HepG2 (cell line): ENCODE data around the gene SLC43A1. TPM values are rescaled to one million over a fixed set of nuclear protein-coding genes. Genes with fewer than 3 reads are reported as not detected.

Source experiments
- ATAC-seq: fragments of 200-7000 bp; cut with Tn5 transposase; 3 replicates; pipeline ENCODE4 v1.9.1; 2020; ENCODE audit warnings: mild to moderate bottlenecking, moderate library complexity
- BruUV-seq: library from RNA; stranded (reverse); fragments of 400-500 nt; replicated peaks from 2 replicates; lab custom pipeline; 2021; lab: Mats Ljungman, UMichigan
- CTCF ChIA-PET: fragments of 300-600 bp; formaldehyde crosslinking; extraction: SDS; loops from one replicate; lab custom pipeline; 2021; ENCODE audit warnings: low total read pairs, inconsistent platforms, low intra/inter-chr PET ratio; lab: Yijun Ruan, JAX
- POLR2A ChIA-PET: fragments of 350-600 bp; sonication (Branson Sonifier 250); formaldehyde crosslinking; loops from one replicate; lab custom pipeline; 2020; ENCODE audit warnings: antibody characterized with exemption, inconsistent platforms; lab: Yijun Ruan, JAX
- DNase-seq: peaks from one replicate; pipeline ENCODE4 v3.0.0-alpha.2; 2015; ENCODE audit warnings: low spot score
- FAIRE-seq: peaks from 3 replicates; lab custom pipeline; 2011; peaks lifted over from hg19 to GRCh38; lab: Jason Lieb, UNC
- H2AFZ ChIP-seq: one replicate; pipeline ENCODE4 v1.6.1; 2011; ENCODE audit warnings: low read length, inconsistent platforms
- H3K27ac ChIP-seq: fragments of 300-600 bp; 3 replicates; pipeline ENCODE4 v1.8.0; 2011; ENCODE audit warnings: mixed run types, mild to moderate bottlenecking, mixed read lengths, low read length, inconsistent platforms; ENCODE audit not compliant: insufficient read depth; ENCODE audit errors: extremely low read length
- H3K27me3 ChIP-seq, 2 experiments: fragments of 200-600 bp in 1 of 2; 2 replicates in 1 of 2; 3 replicates in 1 of 2; pipeline versions ENCODE4 v1.6.0 to v1.8.0; 2011; ENCODE audit warnings: low read length in 2 of 2, mild to moderate bottlenecking in 2 of 2, moderate library complexity in 2 of 2, inconsistent platforms in 1 of 2; ENCODE audit not compliant: insufficient read depth in 2 of 2, control insufficient read depth in 1 of 2
- H3K36me3 ChIP-seq, 2 experiments: fragments of 200-600 bp in 1 of 2; replicated peaks in 1 of 2; 2 replicates in 1 of 2; 3 replicates in 1 of 2; pipeline versions ENCODE4 v1.5.1 to v1.8.0; 2011; ENCODE audit warnings: low read length in 2 of 2, inconsistent platforms in 1 of 2; ENCODE audit not compliant: insufficient read depth in 2 of 2, control insufficient read depth in 1 of 2
- H3K4me1 ChIP-seq: 2 replicates; pipeline ENCODE4 v1.5.1; 2012; ENCODE audit warnings: low read length, inconsistent platforms; ENCODE audit not compliant: insufficient read depth
- H3K4me2 ChIP-seq: 2 replicates; pipeline ENCODE4 v1.6.0; 2011; ENCODE audit warnings: low read depth, low read length, inconsistent platforms
- H3K4me3 ChIP-seq, 3 experiments: fragments of 200-600 bp in 1 of 3; sonication (generic), shearing (Covaris generic) in 1 of 3; replicated peaks in 1 of 3; 2 replicates each; pipeline ENCODE4 v1.5.1; 2011 to 2016; ENCODE audit warnings: low read length in 3 of 3, inconsistent platforms in 2 of 3, low read depth in 2 of 3, mild to moderate bottlenecking in 2 of 3, control low read depth in 1 of 3, mixed read lengths in 1 of 3; ENCODE audit not compliant: insufficient read depth in 1 of 3
- H3K79me2 ChIP-seq: one replicate; pipeline ENCODE4 v1.6.1; 2011; ENCODE audit warnings: low read length, inconsistent platforms; ENCODE audit not compliant: insufficient read depth
- H3K9ac ChIP-seq: 2 replicates; pipeline ENCODE4 v1.6.0; 2011; ENCODE audit warnings: mild to moderate bottlenecking, low read depth, low read length, inconsistent platforms; ENCODE audit not compliant: insufficient read depth
- H3K9me3 ChIP-seq: 2 replicates; pipeline ENCODE4 v1.5.1; 2012; ENCODE audit warnings: mild to moderate bottlenecking, low read length
- H4K20me1 ChIP-seq: 2 replicates; pipeline ENCODE4 v1.6.0; 2011; ENCODE audit warnings: inconsistent platforms, mild to moderate bottlenecking, low read length, moderate library complexity; ENCODE audit not compliant: insufficient read depth
- HHEX ChIP-seq: IDR thresholded peaks from 2 replicates; pipeline ENCODE4 v1.6.1; 2016; ENCODE audit warnings: control low read depth
- HOXA5 ChIP-seq: sonication (generic); formaldehyde crosslinking; IDR thresholded peaks from 2 replicates; pipeline ENCODE4 v1.4.0; 2020; ENCODE audit warnings: missing genetic modification reagents
- ISL2 ChIP-seq: sonication (generic); formaldehyde crosslinking; IDR thresholded peaks from 2 replicates; pipeline ENCODE4 v1.5.0; 2020; ENCODE audit warnings: missing genetic modification reagents
- KDM2A ChIP-seq: sonication (generic); formaldehyde crosslinking; IDR thresholded peaks from 2 replicates; pipeline ENCODE4 v1.4.0; 2020; ENCODE audit warnings: low read depth, missing genetic modification reagents, borderline replicate concordance
- MAFK ChIP-seq, 2 experiments: IDR thresholded peaks in 1 of 2; conservative IDR thresholded peaks in 1 of 2; 2 replicates each; pipeline ENCODE4 v1.6.1; 2011; ENCODE audit warnings: improper control_type of control experiment in 2 of 2, low read length in 2 of 2
- MAZ ChIP-seq, 2 experiments: sonication (generic) in 1 of 2; formaldehyde crosslinking in 1 of 2; IDR thresholded peaks; 2 replicates each; pipeline versions ENCODE4 v1.5.0 to v1.6.1; 2012 to 2020; ENCODE audit warnings: low read depth in 2 of 2, mild to moderate bottlenecking in 2 of 2, borderline replicate concordance in 1 of 2, improper control_type of control experiment in 1 of 2, low read length in 1 of 2, missing genetic modification reagents in 1 of 2, moderate library complexity in 1 of 2
- NR1H2 ChIP-seq: sonication (generic); formaldehyde crosslinking; IDR thresholded peaks from 2 replicates; pipeline ENCODE4 v1.8.1; 2022; ENCODE audit warnings: low read depth, missing genetic modification reagents, borderline replicate concordance
- SMAD9 ChIP-seq: sonication (generic); formaldehyde crosslinking; IDR thresholded peaks from 2 replicates; pipeline ENCODE4 v1.5.1; 2020; ENCODE audit warnings: mild to moderate bottlenecking, missing genetic modification reagents
- ZBTB7A ChIP-seq: sonication (generic); formaldehyde crosslinking; IDR thresholded peaks from 2 replicates; pipeline ENCODE4 v1.8.0; 2022; ENCODE audit warnings: mild to moderate bottlenecking, missing genetic modification reagents
- ZNF501 ChIP-seq: sonication (generic); formaldehyde crosslinking; IDR thresholded peaks from 2 replicates; pipeline ENCODE4 v1.5.1; 2020; ENCODE audit warnings: mild to moderate bottlenecking, moderate library complexity, missing genetic modification reagents
- ZNF773 ChIP-seq: sonication (generic); formaldehyde crosslinking; IDR thresholded peaks from 2 replicates; pipeline ENCODE4 v1.4.0; 2020; ENCODE audit warnings: missing genetic modification reagents, borderline replicate concordance
- WGBS: methylation state at CpG from one replicate; pipeline ENCODE4 v1.1.6; 2017; ENCODE audit warnings: low lambda C conversion rate; 5-methylcytosine and 5-hydroxymethylcytosine counted together
- in situ Hi-C: cut with HindIII; loops from 2 replicates; pipeline ENCODE4 v1.10.0; 2017; ENCODE audit warnings: low pct_unique_long_range_greater_than_20kb; ENCODE audit not compliant: extremely low pct_ligation_motif_present
- intact Hi-C: fragments of 100-400 bp; cut with micrococcal nuclease; formaldehyde crosslinking; loops from one replicate; pipeline ENCODE4 v1.10.0; 2022; ENCODE audit not compliant: unreplicated experiment
- polyA plus RNA-seq, 8 experiments: library from polyadenylated mRNA; depleted of rRNA in 3 of 8; stranded (reverse) in 7 of 8; unstranded in 1 of 8; fragments of >200 nt; fragmentation: Illumina TruSeq in 4 of 8; extraction: Trizol in 4 of 8; gene quantifications; 2 replicates each; pipeline versions ENCODE4 v1.2.1 to v1.2.3, GENCODE V29; 2011 to 2016; ENCODE audit warnings: low read depth in 4 of 8, missing spikeins in 1 of 8, mixed read lengths in 1 of 8; ENCODE audit not compliant: insufficient read depth in 1 of 8
- total RNA-seq, 5 experiments: library from RNA; depleted of rRNA; stranded (reverse); fragments of >200 nt; fragmentation: Illumina TruSeq; extraction: Trizol; gene quantifications; 2 replicates each; pipeline ENCODE4 v1.2.3, GENCODE V29; 2016; ENCODE audit warnings: low read depth in 1 of 5
- TF ChIP-seq, protein P1 (sequence below): sonication (generic); formaldehyde crosslinking; IDR thresholded peaks from 2 replicates; pipeline ENCODE4 v1.8.1; 2023; ENCODE audit warnings: mild to moderate bottlenecking, inconsistent platforms, moderate library complexity, missing genetic modification reagents, borderline replicate concordance
- TF ChIP-seq, protein P2 (sequence below): sonication (generic); formaldehyde crosslinking; IDR thresholded peaks from 2 replicates; pipeline ENCODE4 v1.4.0; 2020; ENCODE audit warnings: missing genetic modification reagents, borderline replicate concordance
- TF ChIP-seq, protein P3 (sequence below): sonication (generic); formaldehyde crosslinking; IDR thresholded peaks from 2 replicates; pipeline ENCODE4 v1.4.0; 2020; ENCODE audit warnings: missing genetic modification reagents, borderline replicate concordance

SLC43A1 gene
- total and polyA plus RNA-seq, 2 of the 13 experiments (the other 11 are each of a cell fraction or from before 2014, with no cell fraction given) = 72.3 to 87.6 TPM

DNA sequence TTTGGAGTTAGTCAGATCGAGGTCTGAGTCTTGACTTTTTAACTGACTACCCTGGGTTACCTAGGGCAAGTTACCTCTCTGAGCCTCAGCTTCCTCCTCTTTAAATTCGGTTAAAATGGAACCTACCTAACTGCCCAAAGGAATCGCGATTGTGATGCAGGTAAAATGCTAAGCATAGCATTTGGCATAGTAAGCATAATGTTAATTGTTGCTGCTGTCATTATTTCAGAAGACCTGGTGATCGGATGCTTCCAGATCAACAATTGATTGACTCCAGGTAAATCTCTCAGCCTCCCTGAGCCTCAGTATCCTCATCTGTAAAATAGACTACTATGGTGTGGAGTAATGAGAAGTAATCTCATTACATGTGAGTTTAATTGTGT is 550 bp upstream of the SLC43A1 start (continued):
- TF ChIP-seq SMAD9 (CRISPR knock-in tag) (no peak), ZNF773 (CRISPR knock-in tag) (0 out of 2 replicates have a peak, but pooled peaks have one; percentile 20), HOXA5 (CRISPR knock-in tag) (0 out of 2 replicates have a peak, but pooled peaks have one; percentile 1), ISL2 (CRISPR knock-in tag) (0 out of 2 replicates have a peak, but pooled peaks have one; percentile 8), MAFK (conservative IDR thresholded peaks at IDR 0.05 in 1 of 2, IDR thresholded peaks at IDR 0.05 in 1 of 2; ENCODE audit: low read length in 2 of 2) (peak; percentile 71 to 75)
- TF ChIP-seq, all 625 proteins: peak for 10

DNA sequence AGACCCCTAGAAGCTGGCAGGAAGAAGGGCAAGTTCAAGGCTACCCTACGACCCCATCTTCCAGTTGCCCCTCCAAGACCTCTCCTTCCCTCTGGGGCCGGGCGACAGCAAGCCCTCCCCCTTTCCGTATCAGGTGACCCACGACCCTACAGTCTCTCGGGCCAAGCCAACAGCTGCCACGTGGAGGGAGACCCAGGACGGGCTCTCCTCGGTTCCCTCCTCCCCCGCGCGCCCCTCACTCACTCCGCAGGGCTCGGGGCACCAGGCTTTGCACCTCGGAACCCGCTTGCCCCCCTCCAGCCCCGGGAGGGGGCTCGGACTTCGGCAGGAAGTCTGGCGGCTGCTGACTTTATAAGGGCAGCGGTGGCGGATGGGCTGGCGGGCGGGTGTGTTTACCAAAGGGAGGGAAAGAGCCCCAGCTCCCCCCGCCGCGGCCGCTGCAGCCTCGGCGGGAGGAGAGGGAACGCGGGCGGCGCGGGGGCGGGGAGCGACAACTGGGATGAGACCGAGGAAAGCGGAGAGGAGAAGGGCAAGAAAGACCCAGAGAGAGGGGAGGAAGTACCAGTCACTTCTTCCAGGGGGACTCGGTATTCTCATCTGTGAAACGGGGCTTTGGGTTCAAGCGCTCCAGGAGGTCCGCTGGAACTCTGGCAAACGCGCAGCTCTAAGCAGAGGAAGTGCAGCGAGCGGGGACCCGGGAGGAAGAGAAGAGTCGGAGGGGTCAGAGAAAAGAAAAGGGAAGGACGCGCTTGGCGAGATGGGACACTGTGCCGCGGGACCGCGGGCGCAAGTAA is 767 bp downstream of the SLC43A1 start:
- H3K9me3 ChIP-seq = no peaks in the 10 kb centered on the region
- H3K4me2 ChIP-seq = peak overlapping the region; percentile 96
- intact Hi-C loops (loop anchor here (1.0 kb wide), 2 partner anchors 16 to 17 kb away; partner anchors contain the start of gene TIMM10), in situ Hi-C loops (no loop called here)
- no TSS peak for BruUV-seq
- POLR2A ChIA-PET = interaction anchor here (0.8 to 6.9 kb wide), 14 partner anchors 9 to 189 kb away, joined by 3 to 111 read pairs (median 4); partner anchors contain the start of gene TIMM10
- peak overlapping the region; percentile 85 for H3K9ac ChIP-seq
- DNase-seq = peak; percentile 46
- H3K4me1 ChIP-seq = peaks cover 61% of the 10 kb centered on the region
- H2AFZ ChIP-seq = no peak overlapping the region
- peak; percentile 78 for ATAC-seq
- 2% methylated on average over 40 of the region's 57 CpGs for WGBS
- CTCF ChIA-PET = interaction anchor here (1.5 kb wide), 1 partner anchor 12 kb away, joined by 4 read pairs; no protein-coding TSS in a partner anchor
- peak overlapping the region; percentile 82 for H3K27ac ChIP-seq
- no peaks in the 10 kb centered on the region for H3K27me3 ChIP-seq
- H4K20me1 ChIP-seq = no peaks in the 10 kb centered on the region
- peaks cover 0 to 13% of the 10 kb centered on the region in 2 experiments; a peak in 1 of 5 replicates for H3K36me3 ChIP-seq
- peak overlapping the region; percentile 76 to 95 (median 86) for H3K4me3 ChIP-seq
- peaks cover 48% of the 10 kb centered on the region for H3K79me2 ChIP-seq
- no peak for FAIRE-seq
- TF ChIP-seq, protein P1, sequence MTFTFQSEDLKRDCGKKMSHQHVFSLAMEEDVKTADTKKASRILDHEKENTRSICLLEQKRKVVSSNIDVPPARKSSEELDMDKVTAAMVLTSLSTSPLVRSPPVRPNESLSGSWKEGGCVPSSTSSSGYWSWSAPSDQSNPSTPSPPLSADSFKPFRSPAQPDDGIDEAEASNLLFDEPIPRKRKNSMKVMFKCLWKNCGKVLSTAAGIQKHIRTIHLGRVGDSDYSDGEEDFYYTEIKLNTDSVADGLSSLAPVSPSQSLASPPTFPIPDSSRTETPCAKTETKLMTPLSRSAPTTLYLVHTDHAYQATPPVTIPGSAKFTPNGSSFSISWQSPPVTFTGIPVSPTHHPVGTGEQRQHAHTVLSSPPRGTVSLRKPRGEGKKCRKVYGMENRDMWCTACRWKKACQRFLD (CRISPR knock-in tag) = 0 out of 2 replicates have a peak, but pooled peaks have one; percentile 49
- TF ChIP-seq ZBTB7A (CRISPR knock-in tag) = peak; percentile 21; the same call in 1 of the 2 replicates
- TF ChIP-seq NR1H2 (CRISPR knock-in tag) = no peak
- peak; percentile 51; the same call in 1 of the 2 replicates for TF ChIP-seq MAZ (IDR thresholded peaks at IDR 0.05; ENCODE audit: borderline replicate concordance, low read depth, low read length)
- peak; percentile 53; the same call in 1 of the 2 replicates for TF ChIP-seq MAZ (CRISPR knock-in tag; IDR thresholded peaks at IDR 0.05; ENCODE audit: low read depth)
- TF ChIP-seq, protein P2, sequence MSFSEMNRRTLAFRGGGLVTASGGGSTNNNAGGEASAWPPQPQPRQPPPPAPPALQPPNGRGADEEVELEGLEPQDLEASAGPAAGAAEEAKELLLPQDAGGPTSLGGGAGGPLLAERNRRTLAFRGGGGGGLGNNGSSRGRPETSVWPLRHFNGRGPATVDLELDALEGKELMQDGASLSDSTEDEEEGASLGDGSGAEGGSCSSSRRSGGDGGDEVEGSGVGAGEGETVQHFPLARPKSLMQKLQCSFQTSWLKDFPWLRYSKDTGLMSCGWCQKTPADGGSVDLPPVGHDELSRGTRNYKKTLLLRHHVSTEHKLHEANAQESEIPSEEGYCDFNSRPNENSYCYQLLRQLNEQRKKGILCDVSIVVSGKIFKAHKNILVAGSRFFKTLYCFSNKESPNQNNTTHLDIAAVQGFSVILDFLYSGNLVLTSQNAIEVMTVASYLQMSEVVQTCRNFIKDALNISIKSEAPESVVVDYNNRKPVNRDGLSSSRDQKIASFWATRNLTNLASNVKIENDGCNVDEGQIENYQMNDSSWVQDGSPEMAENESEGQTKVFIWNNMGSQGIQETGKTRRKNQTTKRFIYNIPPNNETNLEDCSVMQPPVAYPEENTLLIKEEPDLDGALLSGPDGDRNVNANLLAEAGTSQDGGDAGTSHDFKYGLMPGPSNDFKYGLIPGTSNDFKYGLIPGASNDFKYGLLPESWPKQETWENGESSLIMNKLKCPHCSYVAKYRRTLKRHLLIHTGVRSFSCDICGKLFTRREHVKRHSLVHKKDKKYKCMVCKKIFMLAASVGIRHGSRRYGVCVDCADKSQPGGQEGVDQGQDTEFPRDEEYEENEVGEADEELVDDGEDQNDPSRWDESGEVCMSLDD (CRISPR knock-in tag) = 0 out of 2 replicates have a peak, but pooled peaks have one; percentile 21
- TF ChIP-seq, protein P3, sequence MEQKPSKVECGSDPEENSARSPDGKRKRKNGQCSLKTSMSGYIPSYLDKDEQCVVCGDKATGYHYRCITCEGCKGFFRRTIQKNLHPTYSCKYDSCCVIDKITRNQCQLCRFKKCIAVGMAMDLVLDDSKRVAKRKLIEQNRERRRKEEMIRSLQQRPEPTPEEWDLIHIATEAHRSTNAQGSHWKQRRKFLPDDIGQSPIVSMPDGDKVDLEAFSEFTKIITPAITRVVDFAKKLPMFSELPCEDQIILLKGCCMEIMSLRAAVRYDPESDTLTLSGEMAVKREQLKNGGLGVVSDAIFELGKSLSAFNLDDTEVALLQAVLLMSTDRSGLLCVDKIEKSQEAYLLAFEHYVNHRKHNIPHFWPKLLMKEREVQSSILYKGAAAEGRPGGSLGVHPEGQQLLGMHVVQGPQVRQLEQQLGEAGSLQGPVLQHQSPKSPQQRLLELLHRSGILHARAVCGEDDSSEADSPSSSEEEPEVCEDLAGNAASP (CRISPR knock-in tag) = 0 out of 2 replicates have a peak, but pooled peaks have one; percentile 5
- peak; percentile 24; the same call in 1 of the 2 replicates for TF ChIP-seq KDM2A
- peak; percentile 83 for TF ChIP-seq ZNF501
- TF ChIP-seq HHEX (CRISPR knock-in tag) = no peak
